GM06990 (cell line): ENCODE results near the gene GLRX2.
"Not testable (repeated sequence)": the region's sequence is repeated elsewhere in the genome, so short reads cannot be mapped to it uniquely, and the experiment has no call there.

Experiments
- DNase-seq: peaks from one replicate; pipeline ENCODE4 v3.0.0-alpha.2; 2011; ENCODE audit not compliant: insufficient read length; ENCODE audit errors: extremely low read depth
- H3K27me3 ChIP-seq: replicated peaks from 2 replicates; pipeline ENCODE4 v1.6.0; 2011; ENCODE audit warnings: low read length; ENCODE audit not compliant: control insufficient read depth, insufficient read depth
- H3K36me3 ChIP-seq: 2 replicates; pipeline ENCODE4 v1.5.1; 2011; ENCODE audit warnings: low read length; ENCODE audit not compliant: control insufficient read depth, insufficient read depth
- H3K4me3 ChIP-seq: replicated peaks from 2 replicates; pipeline ENCODE4 v1.5.1; 2011; ENCODE audit warnings: low read depth, mild to moderate bottlenecking, control low read depth, low read length
- CTCF ChIP-seq: IDR thresholded peaks from 2 replicates; pipeline ENCODE4 v1.5.1; 2011; ENCODE audit warnings: low read length, control low read depth, mild to moderate bottlenecking, inconsistent platforms; ENCODE audit not compliant: insufficient read depth, poor library complexity, severe bottlenecking

GLRX2 gene

GRCh38 chr1:193054169-193054675 is 51.0 kb downstream of the GLRX2 start:
- Histone ChIP-seq H3K36me3 (peaks cover 2% of the 10 kb centered on the region), H3K4me3 (no peak overlapping the region), H3K27me3 (no peaks in the 10 kb centered on the region)
- no peak for DNase-seq
- no peak for TF ChIP-seq CTCF

GRCh38 chr1:193048913-193049312 is 56.3 kb downstream of the GLRX2 start:
- H3K27me3 ChIP-seq, H3K36me3 ChIP-seq, H3K4me3 ChIP-seq, DNase-seq: not testable (repeated sequence)
